ENCODE data around the gene PLEKHH2.

DNA sequence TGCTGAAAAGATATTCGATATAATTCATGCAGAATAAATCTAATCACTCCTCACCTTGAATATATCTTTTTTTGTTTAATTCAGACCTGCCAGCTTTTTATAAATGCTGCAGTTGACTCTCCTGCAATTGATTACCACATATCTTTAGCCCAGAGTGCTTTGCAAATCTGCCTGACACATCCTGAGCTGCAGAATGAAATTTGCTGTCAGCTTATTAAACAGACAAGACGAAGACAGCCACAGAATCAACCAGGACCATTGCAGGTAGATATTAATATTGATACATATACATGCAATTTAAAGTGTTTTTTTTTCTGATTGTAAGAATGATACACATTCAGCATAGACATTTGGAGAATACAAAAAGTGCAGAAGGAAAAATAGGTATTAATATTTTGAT is 101.2 kb downstream of the PLEKHH2 start:
- TF ChIP-seq, protein P1, sequence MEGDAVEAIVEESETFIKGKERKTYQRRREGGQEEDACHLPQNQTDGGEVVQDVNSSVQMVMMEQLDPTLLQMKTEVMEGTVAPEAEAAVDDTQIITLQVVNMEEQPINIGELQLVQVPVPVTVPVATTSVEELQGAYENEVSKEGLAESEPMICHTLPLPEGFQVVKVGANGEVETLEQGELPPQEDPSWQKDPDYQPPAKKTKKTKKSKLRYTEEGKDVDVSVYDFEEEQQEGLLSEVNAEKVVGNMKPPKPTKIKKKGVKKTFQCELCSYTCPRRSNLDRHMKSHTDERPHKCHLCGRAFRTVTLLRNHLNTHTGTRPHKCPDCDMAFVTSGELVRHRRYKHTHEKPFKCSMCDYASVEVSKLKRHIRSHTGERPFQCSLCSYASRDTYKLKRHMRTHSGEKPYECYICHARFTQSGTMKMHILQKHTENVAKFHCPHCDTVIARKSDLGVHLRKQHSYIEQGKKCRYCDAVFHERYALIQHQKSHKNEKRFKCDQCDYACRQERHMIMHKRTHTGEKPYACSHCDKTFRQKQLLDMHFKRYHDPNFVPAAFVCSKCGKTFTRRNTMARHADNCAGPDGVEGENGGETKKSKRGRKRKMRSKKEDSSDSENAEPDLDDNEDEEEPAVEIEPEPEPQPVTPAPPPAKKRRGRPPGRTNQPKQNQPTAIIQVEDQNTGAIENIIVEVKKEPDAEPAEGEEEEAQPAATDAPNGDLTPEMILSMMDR (IDR thresholded peaks at IDR 0.05): no peak
- TF ChIP-seq POLR2A (IDR thresholded peaks at IDR 0.05): no peak
